ENCODE results near the gene VWC2L.

VWC2L gene

GRCh38 chr2:214604861-214605260 is 194.0 kb downstream of the VWC2L start:
- no peak for DNase-seq

GRCh38 chr2:214607051-214607450 is 196.2 kb downstream of the VWC2L start:
- DNase-seq = no peak

- DNase-seq = no peak
Measured at GRCh38 chr2:214611015-214611414, 200.2 kb downstream of the VWC2L start.

GRCh38 chr2:214624166-214624760 is 213.4 kb downstream of the VWC2L start:
- no peak for DNase-seq

- no peak for DNase-seq
Measured at GRCh38 chr2:214628091-214628490, 217.2 kb downstream of the VWC2L start.
